Endothelial cell of umbilical vein (primary cell): ENCODE measurements around the gene KCNJ5. TPM values are rescaled to one million over a fixed set of nuclear protein-coding genes. Genes with fewer than 3 reads are reported as not detected.

ENCODE experiments used
- BruUV-seq: library from RNA; stranded (reverse); fragments of 400-500 nt; replicated peaks from 2 replicates; lab custom pipeline; 2021; lab: Mats Ljungman, UMichigan
- CTCF ChIA-PET: fragments of 300-600, 350-600 bp; sonication (Branson Sonifier 250); formaldehyde crosslinking; loops from one replicate; lab custom pipeline; 2021; ENCODE audit warnings: antibody characterized with exemption, inconsistent platforms; lab: Charles Lee
- POLR2A ChIA-PET: fragments of 300-600, 350-600 bp; sonication (Branson Sonifier 250); formaldehyde crosslinking; loops from one replicate; lab custom pipeline; 2021; ENCODE audit warnings: antibody characterized with exemption, inconsistent platforms; lab: Charles Lee
- DNase-seq: peaks from one replicate; pipeline ENCODE4 v3.0.0-alpha.2; 2011; ENCODE audit warnings: low read depth, low spot score
- FAIRE-seq: peaks from 2 replicates; lab custom pipeline; 2011; peaks lifted over from hg19 to GRCh38; lab: Jason Lieb, UNC
- H2AFZ ChIP-seq: 2 replicates; pipeline ENCODE4 v1.6.0; 2012; ENCODE audit warnings: low read depth, low read length, control low read depth, inconsistent platforms
- H3K27ac ChIP-seq: 2 replicates; pipeline ENCODE4 v1.5.1; 2011; ENCODE audit warnings: low read depth, mild to moderate bottlenecking, control low read depth, low read length, moderate library complexity; ENCODE audit not compliant: insufficient read depth
- H3K27me3 ChIP-seq, 2 experiments: 2 replicates each; pipeline versions ENCODE4 v1.6.0 to v1.6.1; 2011; ENCODE audit warnings: low read length in 2 of 2, mixed read lengths in 1 of 2; ENCODE audit not compliant: control insufficient read depth in 2 of 2, insufficient read depth in 2 of 2
- H3K36me3 ChIP-seq, 2 experiments: 2 replicates in 1 of 2; 3 replicates in 1 of 2; pipeline ENCODE4 v1.5.1; 2011; ENCODE audit warnings: low read length in 2 of 2, mild to moderate bottlenecking in 1 of 2, moderate library complexity in 1 of 2; ENCODE audit not compliant: control insufficient read depth in 2 of 2, insufficient read depth in 2 of 2; ENCODE audit errors: extremely low read depth in 1 of 2
- H3K4me1 ChIP-seq: 3 replicates; pipeline ENCODE4 v1.5.1; 2011; ENCODE audit warnings: mild to moderate bottlenecking, low read length; ENCODE audit not compliant: control insufficient read depth, insufficient read depth; ENCODE audit errors: extremely low read depth
- H3K4me2 ChIP-seq: 2 replicates; pipeline ENCODE4 v1.6.1; 2011; ENCODE audit warnings: low read length, control low read depth, mixed read lengths; ENCODE audit not compliant: insufficient read depth
- H3K4me3 ChIP-seq, 3 experiments: fragments of 200-600 bp in 1 of 3; sonication (generic), shearing (Covaris generic) in 1 of 3; replicated peaks in 1 of 3; 2 replicates each; pipeline ENCODE4 v1.5.1; 2011 to 2016; ENCODE audit warnings: control low read depth in 3 of 3, low read length in 3 of 3, mild to moderate bottlenecking in 2 of 3, inconsistent platforms in 1 of 3, low read depth in 1 of 3, moderate library complexity in 1 of 3; ENCODE audit not compliant: insufficient read depth in 1 of 3
- H3K79me2 ChIP-seq: 2 replicates; pipeline ENCODE4 v1.6.0; 2012; ENCODE audit warnings: low read length, inconsistent platforms; ENCODE audit not compliant: control insufficient read depth, insufficient read depth
- H3K9ac ChIP-seq: replicated peaks from 2 replicates; pipeline ENCODE3; 2011; ENCODE audit warnings: low read length, control low read depth; ENCODE audit not compliant: insufficient read depth; ENCODE audit errors: extremely low read depth
- H3K9me1 ChIP-seq: replicated peaks from 3 replicates; pipeline ENCODE4 v1.6.0; 2011; ENCODE audit warnings: mild to moderate bottlenecking, low read length; ENCODE audit not compliant: control insufficient read depth, insufficient read depth; ENCODE audit errors: extremely low read depth
- H3K9me3 ChIP-seq: replicated peaks from 2 replicates; pipeline ENCODE4 v1.5.1; 2012; ENCODE audit warnings: low read length, inconsistent platforms; ENCODE audit not compliant: control insufficient read depth, insufficient read depth
- H4K20me1 ChIP-seq: replicated peaks from 2 replicates; pipeline ENCODE3; 2011; ENCODE audit warnings: mild to moderate bottlenecking, low read length; ENCODE audit not compliant: control insufficient read depth, insufficient read depth; ENCODE audit errors: extremely low read depth
- CTCF ChIP-seq, 2 donors: IDR thresholded peaks; 1 replicate in 1 of 2; 2 replicates in 1 of 2; pipeline ENCODE4 v1.5.1; 2011; ENCODE audit warnings: low read length in 2 of 2, mild to moderate bottlenecking in 2 of 2, moderate library complexity in 2 of 2, control low read depth in 1 of 2, inconsistent platforms in 1 of 2, low read depth in 1 of 2; ENCODE audit not compliant: insufficient read depth in 1 of 2; ENCODE audit errors: extremely low read depth in 1 of 2
- EZH2 ChIP-seq: IDR thresholded peaks from 2 replicates; pipeline ENCODE4 v1.6.1; 2012; ENCODE audit warnings: borderline replicate concordance, low read depth, mild to moderate bottlenecking, moderate library complexity, low read length, inconsistent platforms; ENCODE audit not compliant: severe bottlenecking
- FOS ChIP-seq: IDR thresholded peaks from 2 replicates; pipeline ENCODE4 v1.6.1; 2011; ENCODE audit warnings: mild to moderate bottlenecking, low read length, moderate library complexity, borderline replicate concordance; ENCODE audit not compliant: insufficient read depth
- GATA2 ChIP-seq: IDR thresholded peaks from 2 replicates; pipeline ENCODE4 v1.7.0; 2011; ENCODE audit warnings: low read depth, mild to moderate bottlenecking, moderate library complexity, mixed read lengths, low read length; ENCODE audit not compliant: insufficient read length, insufficient read depth
- JUN ChIP-seq: IDR thresholded peaks from 2 replicates; pipeline ENCODE4 v1.6.1; 2011; ENCODE audit warnings: borderline replicate concordance, low read depth; ENCODE audit not compliant: insufficient read length, insufficient read depth
- MAX ChIP-seq: IDR thresholded peaks from 2 replicates; pipeline ENCODE4 v1.6.1; 2011; ENCODE audit not compliant: insufficient read depth, insufficient read length
- MYC ChIP-seq: IDR thresholded peaks from one replicate; pipeline ENCODE4 v1.6.1; 2011; ENCODE audit warnings: mild to moderate bottlenecking, low read depth, low read length
- POLR2A ChIP-seq: IDR thresholded peaks from 2 replicates; pipeline ENCODE4 v1.6.1; 2012; ENCODE audit warnings: low read depth, mild to moderate bottlenecking, control low read depth, low read length
- POLR2AphosphoS5 ChIP-seq: IDR thresholded peaks from 2 replicates; pipeline ENCODE4 v1.6.1; 2012; ENCODE audit warnings: low read depth, mild to moderate bottlenecking, control low read depth, low read length, moderate library complexity; ENCODE audit not compliant: insufficient read depth
- dilution Hi-C: fragments of 300-500 bp; cut with MboI; formaldehyde crosslinking; loops from one replicate; pipeline ENCODE4 v1.15.0; 2019; ENCODE audit warnings: low sequenced_read_pairs; ENCODE audit not compliant: extremely low pct_ligation_motif_present
- intact Hi-C: fragments of 100-400 bp; cut with micrococcal nuclease; formaldehyde crosslinking; loops from one replicate; pipeline ENCODE4 v1.10.0; 2022
- polyA plus RNA-seq, 4 experiments: library from polyadenylated mRNA; depleted of rRNA in 3 of 4; stranded (reverse) in 3 of 4; unstranded in 1 of 4; fragments of >200 nt; gene quantifications; 2 replicates each; pipeline versions ENCODE4 v1.2.1 to v1.2.3, GENCODE V29; 2011 to 2012; ENCODE audit warnings: missing spikeins in 1 of 4
- total RNA-seq: library from RNA; stranded (reverse); gene quantifications from 2 replicates; pipeline ENCODE4 v1.2.3, GENCODE V29; 2021

The KCNJ5 gene
- total and polyA plus RNA-seq, 2 donors (not counting 3 experiments of a cell fraction or from before 2014, with no cell fraction given), result 0.13 TPM; not detected in 1

GRCh38 chr11:128927683-128928336 lies 36.7 kb downstream of the KCNJ5 start:
- DNase-seq, result no peak
- H3K27me3 ChIP-seq, result peaks cover 2% of the 10 kb centered on the region in 2 experiments
- no peak overlapping the region for H2AFZ ChIP-seq
- ChIA-PET CTCF (interaction anchor here (0.8 to 2.5 kb wide), 5 partner anchors 15 to 42 kb away, joined by 3 to 15 read pairs (median 9); no protein-coding TSS in a partner anchor), POLR2A (interaction anchor here (0.8 kb wide), 1 partner anchor 40 kb away, joined by 5 read pairs; no protein-coding TSS in a partner anchor)
- no peak for FAIRE-seq
- no peak overlapping the region for H3K27ac ChIP-seq
- dilution Hi-C loops (no loop called here), intact Hi-C loops (no loop called here)
- H3K9ac ChIP-seq, result no peak overlapping the region
- H3K9me3 ChIP-seq, result no peaks in the 10 kb centered on the region
- no peaks in the 10 kb centered on the region for H3K9me1 ChIP-seq
- H3K4me1 ChIP-seq, result no peaks in the 10 kb centered on the region
- no peak overlapping the region for H3K4me2 ChIP-seq
- TF ChIP-seq EZH2, result no peak
- no peak for TF ChIP-seq MAX
- no peak for TF ChIP-seq FOS
- no peak for TF ChIP-seq POLR2AphosphoS5
- no peak for TF ChIP-seq CTCF (IDR thresholded peaks at IDR 0.05; ENCODE audit: extremely low read depth in 1 of 2, insufficient read depth in 1 of 2, low read depth in 1 of 2, low read length in 2 of 2)
- TF ChIP-seq JUN, result no peak
- no peak for TF ChIP-seq MYC
- no peak for TF ChIP-seq POLR2A
- no peak for TF ChIP-seq GATA2
- no peaks in the 10 kb centered on the region for H4K20me1 ChIP-seq
- H3K79me2 ChIP-seq, result no peaks in the 10 kb centered on the region
- no TSS peak for BruUV-seq
- no peaks in the 10 kb centered on the region for H3K36me3 ChIP-seq
- H3K4me3 ChIP-seq, result no peak overlapping the region
